Prostate gland (tissue), 2 donors: ENCODE measurements around the gene DNAAF8.

Experiments used
- CTCF ChIP-seq, 4 experiments: fragments of 200-600 bp in 2 of 4; fragments of 450-650 bp in 2 of 4; sonication (generic) in 2 of 4; IDR thresholded peaks; 1 replicate in 3 of 4; 2 replicates in 1 of 4; pipeline ENCODE4 v1.5.1; 2016 to 2019; ENCODE audit warnings: antibody characterized with exemption in 4 of 4, mild to moderate bottlenecking in 2 of 4, moderate library complexity in 2 of 4
- POLR2A ChIP-seq: fragments of 450-650 bp; IDR thresholded peaks from one replicate; pipeline ENCODE4 v1.6.1; 2016; ENCODE audit warnings: antibody characterized with exemption, mild to moderate bottlenecking
- POLR2AphosphoS5 ChIP-seq: sonication (generic); formaldehyde crosslinking; IDR thresholded peaks from one replicate; pipeline ENCODE4 v1.6.1; 2017; ENCODE audit warnings: antibody characterized with exemption

- TF ChIP-seq POLR2A (no peak), CTCF (IDR thresholded peaks at IDR 0.05) (no peak), POLR2AphosphoS5 (no peak)
These were observed 14.5 kb downstream of the DNAAF8 start for GRCh38 chr16:4748682-4749411.
